Measurements from ENCODE around the gene SLC5A12. TPM values are rescaled to one million over a fixed set of nuclear protein-coding genes. Genes with fewer than 3 reads are reported as not detected.
"Not testable (repeated sequence)": the region's sequence is repeated elsewhere in the genome, so short reads cannot be mapped to it uniquely, and the experiment has no call there.

Gene SLC5A12
- total RNA-seq, 1 experiment from 2014 or later: not detected

- H3K36me3 Mint-ChIP-seq (ENCODE audit: insufficient read depth, unreplicated experiment): no peaks in the 10 kb centered on the region
- no peaks in the 10 kb centered on the region for H3K4me1 Mint-ChIP-seq (ENCODE audit: insufficient read depth, unreplicated experiment)
- TF ChIP-seq, protein P1, sequence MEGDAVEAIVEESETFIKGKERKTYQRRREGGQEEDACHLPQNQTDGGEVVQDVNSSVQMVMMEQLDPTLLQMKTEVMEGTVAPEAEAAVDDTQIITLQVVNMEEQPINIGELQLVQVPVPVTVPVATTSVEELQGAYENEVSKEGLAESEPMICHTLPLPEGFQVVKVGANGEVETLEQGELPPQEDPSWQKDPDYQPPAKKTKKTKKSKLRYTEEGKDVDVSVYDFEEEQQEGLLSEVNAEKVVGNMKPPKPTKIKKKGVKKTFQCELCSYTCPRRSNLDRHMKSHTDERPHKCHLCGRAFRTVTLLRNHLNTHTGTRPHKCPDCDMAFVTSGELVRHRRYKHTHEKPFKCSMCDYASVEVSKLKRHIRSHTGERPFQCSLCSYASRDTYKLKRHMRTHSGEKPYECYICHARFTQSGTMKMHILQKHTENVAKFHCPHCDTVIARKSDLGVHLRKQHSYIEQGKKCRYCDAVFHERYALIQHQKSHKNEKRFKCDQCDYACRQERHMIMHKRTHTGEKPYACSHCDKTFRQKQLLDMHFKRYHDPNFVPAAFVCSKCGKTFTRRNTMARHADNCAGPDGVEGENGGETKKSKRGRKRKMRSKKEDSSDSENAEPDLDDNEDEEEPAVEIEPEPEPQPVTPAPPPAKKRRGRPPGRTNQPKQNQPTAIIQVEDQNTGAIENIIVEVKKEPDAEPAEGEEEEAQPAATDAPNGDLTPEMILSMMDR (IDR thresholded peaks at IDR 0.05; ENCODE audit: unreplicated experiment): no peak
- intact Hi-C loops (cut with micrococcal nuclease): loop anchor here (10.0 kb wide), 1 partner anchor 503 kb away; no protein-coding TSS in a partner anchor
- ChIA-PET POLR2A (no interaction called here), CTCF (interaction anchor here (0.6 to 4.9 kb wide), 5 partner anchors 129 to 508 kb away, joined by 3 to 53 read pairs (median 8); no protein-coding TSS in a partner anchor)
- no peak overlapping the region for H3K27ac Mint-ChIP-seq (ENCODE audit: low read depth, unreplicated experiment)
- H3K27me3 Mint-ChIP-seq (ENCODE audit: insufficient read depth, unreplicated experiment): peaks cover 11% of the 10 kb centered on the region
- no peak for DNase-seq (ENCODE audit: unreplicated experiment)
- no TSS peak for BruUV-seq (replicated peaks)
- H3K4me3 Mint-ChIP-seq (ENCODE audit: unreplicated experiment): no peak overlapping the region
- no peaks in the 10 kb centered on the region for H3K9me3 Mint-ChIP-seq (ENCODE audit: unreplicated experiment)
These were observed 69.9 kb downstream of the SLC5A12 start for GRCh38 chr11:26651916-26652315.

- DNase-seq (ENCODE audit: unreplicated experiment): peak; percentile 84
- no peak overlapping the region for H3K27ac Mint-ChIP-seq (ENCODE audit: low read depth, unreplicated experiment)
- intact Hi-C loops (cut with micrococcal nuclease): loop anchor here (1.0 to 10.0 kb wide), 4 partner anchors 99 to 505 kb away; no protein-coding TSS in a partner anchor
- peaks cover 11% of the 10 kb centered on the region for H3K27me3 Mint-ChIP-seq (ENCODE audit: insufficient read depth, unreplicated experiment)
- no peaks in the 10 kb centered on the region for H3K36me3 Mint-ChIP-seq (ENCODE audit: insufficient read depth, unreplicated experiment)
- H3K4me3 Mint-ChIP-seq (ENCODE audit: unreplicated experiment): no peak overlapping the region
- ChIA-PET CTCF (interaction anchor here (0.7 to 4.9 kb wide), 18 partner anchors 8 to 510 kb away, joined by 3 to 53 read pairs (median 4); no protein-coding TSS in a partner anchor), POLR2A (no interaction called here)
- no TSS peak for BruUV-seq (replicated peaks)
- H3K9me3 Mint-ChIP-seq (ENCODE audit: unreplicated experiment): no peaks in the 10 kb centered on the region
- TF ChIP-seq, protein P1 (IDR thresholded peaks at IDR 0.05; ENCODE audit: unreplicated experiment): peak; percentile 69
- no peaks in the 10 kb centered on the region for H3K4me1 Mint-ChIP-seq (ENCODE audit: insufficient read depth, unreplicated experiment)
These were observed 72.0 kb downstream of the SLC5A12 start for GRCh38 chr11:26649884-26650283.

DNA sequence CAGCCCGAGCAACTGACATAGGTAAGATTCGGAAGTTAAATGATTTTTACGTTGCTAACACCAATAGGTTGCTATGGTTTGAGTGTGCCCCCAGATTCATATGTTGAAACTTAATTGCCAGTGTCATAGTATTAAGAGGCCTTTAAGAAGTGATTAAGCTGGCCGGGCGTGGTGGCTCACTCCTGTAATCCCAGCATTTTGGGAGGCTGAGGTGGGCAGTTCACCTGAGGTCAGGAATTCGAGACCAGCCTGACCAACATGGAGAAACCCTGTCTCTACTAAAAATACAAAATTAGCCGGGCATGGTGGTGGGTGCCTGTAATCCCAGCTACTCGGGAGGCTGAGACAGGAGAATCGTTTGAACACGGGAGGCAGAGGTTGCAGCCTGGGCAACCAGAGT, 78.5 kb downstream of the SLC5A12 start:
- POLR2A ChIA-PET; H3K27me3 Mint-ChIP-seq (ENCODE audit: insufficient read depth, unreplicated experiment); H3K36me3 Mint-ChIP-seq (ENCODE audit: insufficient read depth, unreplicated experiment); H3K9me3 Mint-ChIP-seq (ENCODE audit: unreplicated experiment); H3K4me3 Mint-ChIP-seq (ENCODE audit: unreplicated experiment); H3K27ac Mint-ChIP-seq (ENCODE audit: low read depth, unreplicated experiment); DNase-seq (ENCODE audit: unreplicated experiment); BruUV-seq (replicated peaks); intact Hi-C loops (cut with micrococcal nuclease); H3K4me1 Mint-ChIP-seq (ENCODE audit: insufficient read depth, unreplicated experiment): not testable (repeated sequence)
- CTCF ChIA-PET: interaction anchor here (0.6 to 1.2 kb wide), 5 partner anchors 68 to 589 kb away, joined by 3 to 5 read pairs (median 3); no protein-coding TSS in a partner anchor

- ChIA-PET CTCF (no interaction called here), POLR2A (no interaction called here)
- H3K4me3 Mint-ChIP-seq (ENCODE audit: unreplicated experiment): no peak overlapping the region
- DNase-seq (ENCODE audit: unreplicated experiment): no peak
- H3K27me3 Mint-ChIP-seq (ENCODE audit: insufficient read depth, unreplicated experiment): no peaks in the 10 kb centered on the region
- no peaks in the 10 kb centered on the region for H3K36me3 Mint-ChIP-seq (ENCODE audit: insufficient read depth, unreplicated experiment)
- H3K4me1 Mint-ChIP-seq (ENCODE audit: insufficient read depth, unreplicated experiment): no peaks in the 10 kb centered on the region
- H3K27ac Mint-ChIP-seq (ENCODE audit: low read depth, unreplicated experiment): no peak overlapping the region
- no peaks in the 10 kb centered on the region for H3K9me3 Mint-ChIP-seq (ENCODE audit: unreplicated experiment)
- TF ChIP-seq, protein P1 (IDR thresholded peaks at IDR 0.05; ENCODE audit: unreplicated experiment): no peak
- intact Hi-C loops (cut with micrococcal nuclease): no loop called here
- no TSS peak for BruUV-seq (replicated peaks)
These were observed 89.1 kb downstream of the SLC5A12 start for GRCh38 chr11:26632691-26633159.
